Stomach (tissue), 9 donors: ENCODE data around the gene VDAC1. TPM values are rescaled to one million over a fixed set of nuclear protein-coding genes. Genes with fewer than 3 reads are reported as not detected.

Experiments used
- DNase-seq, 2 donors: peaks; one replicate each; pipeline versions ENCODE4 v3.0.0 to v3.0.0-alpha.2; 2013 to 2019
- H3K27ac ChIP-seq, 5 donors: fragments of 200-600 bp in 4 of 5; sonication (generic) in 4 of 5; one replicate each; pipeline ENCODE4 v1.5.1; 2013 to 2019; ENCODE audit warnings: mild to moderate bottlenecking in 1 of 5, moderate library complexity in 1 of 5
- H3K27me3 ChIP-seq, 3 donors: fragments of 200-600 bp; sonication (generic); one replicate each; pipeline ENCODE4 v1.5.1; 2017 to 2019; ENCODE audit warnings: mixed run types in 1 of 3
- H3K36me3 ChIP-seq, 4 donors: fragments of 200-600 bp; sonication (generic); 1 replicate in 3 of 4; 2 replicates in 1 of 4; pipeline ENCODE4 v1.5.1; 2016 to 2019
- H3K4me1 ChIP-seq, 4 donors: fragments of 200-600 bp; sonication (generic); one replicate each; pipeline ENCODE4 v1.5.1; 2016 to 2019
- H3K4me3 ChIP-seq, 4 donors: fragments of 200-600 bp; sonication (generic) in 3 of 4; one replicate each; pipeline ENCODE4 v1.5.1; 2016 to 2019; ENCODE audit warnings: mild to moderate bottlenecking in 1 of 4
- H3K9me3 ChIP-seq, 4 donors: fragments of 200-600 bp; sonication (generic); one replicate each; pipeline ENCODE4 v1.5.1; 2016 to 2019
- CTCF ChIP-seq, 7 experiments: fragments of 450-650 bp in 4 of 7; fragments of 200-600 bp in 3 of 7; sonication (generic) in 3 of 7; IDR thresholded peaks; one replicate each; pipeline ENCODE4 v1.5.1; 2016 to 2019; ENCODE audit warnings: antibody characterized with exemption in 7 of 7, control low read depth in 2 of 7, mild to moderate bottlenecking in 1 of 7
- EP300 ChIP-seq: sonication (generic); formaldehyde crosslinking; IDR thresholded peaks from one replicate; pipeline ENCODE4 v1.6.1; 2017; ENCODE audit warnings: antibody characterized with exemption
- POLR2A ChIP-seq, 4 donors: fragments of 450-650 bp; IDR thresholded peaks; one replicate each; pipeline ENCODE4 v1.6.1; 2016; ENCODE audit warnings: antibody characterized with exemption in 4 of 4, control low read depth in 2 of 4, mild to moderate bottlenecking in 1 of 4, moderate library complexity in 1 of 4
- POLR2AphosphoS5 ChIP-seq, 3 donors: sonication (generic); formaldehyde crosslinking; IDR thresholded peaks; one replicate each; pipeline ENCODE4 v1.6.1; 2016; ENCODE audit warnings: antibody characterized with exemption in 3 of 3
- WGBS, 5 donors: extraction: QIAGEN DNeasy Blood & Tissue Kit in 3 of 5; methylation state at CpG; one replicate each; pipeline versions ENCODE4 v1.1.5 to v1.1.7; 2013 to 2018; 5-methylcytosine and 5-hydroxymethylcytosine counted together
- intact Hi-C: fragments of 100-400 bp; cut with DNase I; formaldehyde crosslinking; loops from one replicate; pipeline ENCODE4 v1.15.1; 2023; ENCODE audit warnings: low total_unique reads
- polyA plus RNA-seq, 3 donors: library from polyadenylated mRNA; stranded (reverse); fragments of 200-250 nt; gene quantifications; one replicate each; pipeline ENCODE4 v1.2.3, GENCODE V29; 2013
- total RNA-seq, 5 donors: library from RNA; depleted of rRNA; stranded (reverse); fragments of >200 nt; gene quantifications; one replicate each; pipeline versions ENCODE4 v1.1.0 to v1.2.3, GENCODE V29; 2014 to 2016
- donor health status: healthy with polysubstance abuse.
- donor health status: Bipolar disorder and iron deficiency.
- donor health status: healthy.

Gene VDAC1
- total and polyA plus RNA-seq, 8 donors = 55.8 to 307 (median 147) TPM

DNA sequence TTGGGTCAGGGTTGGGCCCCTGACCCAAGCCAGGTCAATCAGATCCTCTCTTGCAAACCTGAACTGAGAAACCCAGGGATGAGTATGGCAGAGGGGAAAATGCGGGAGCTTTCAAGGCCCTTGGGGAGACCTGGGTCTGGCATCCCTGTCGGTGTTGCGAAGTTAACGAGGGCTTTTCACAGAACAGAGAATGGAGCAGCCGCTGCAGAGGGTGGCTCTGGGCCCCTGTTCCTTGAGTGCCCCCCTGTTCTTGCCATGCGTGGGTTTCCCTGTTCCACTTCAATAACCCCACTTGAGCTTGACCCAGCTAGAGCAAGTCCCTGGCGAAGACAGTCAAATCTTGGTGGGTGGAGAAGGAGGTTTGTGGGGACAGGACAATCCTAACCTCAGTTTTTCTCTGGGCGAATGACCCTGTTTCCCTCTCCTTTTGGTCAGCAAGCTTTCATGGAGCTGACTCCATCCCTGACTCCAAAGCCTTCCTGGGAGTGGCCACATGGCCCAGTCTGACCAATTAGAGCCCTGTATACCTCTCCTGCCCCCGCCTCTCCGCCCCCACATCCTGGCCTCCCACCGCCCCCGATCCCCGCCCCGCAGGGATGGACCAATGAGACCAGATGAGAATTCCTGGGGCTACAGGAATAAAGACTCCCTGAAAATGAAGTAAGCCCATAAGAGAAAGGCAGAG lies 2.9 kb upstream of the VDAC1 start:
- intact Hi-C loops = no loop called here
- peaks cover 17 to 29% (median 27%) of the 10 kb centered on the region in 4 donors for H3K4me1 ChIP-seq
- no peak overlapping the region for H3K4me3 ChIP-seq
- TF ChIP-seq CTCF (IDR thresholded peaks at IDR 0.05) = no peak
- TF ChIP-seq POLR2A (IDR thresholded peaks at IDR 0.05) = no peak
- TF ChIP-seq POLR2AphosphoS5 (IDR thresholded peaks at IDR 0.05) = no peak
- no peak for TF ChIP-seq EP300
- H3K36me3 ChIP-seq = no peaks in the 10 kb centered on the region
- no peaks in the 10 kb centered on the region for H3K9me3 ChIP-seq
- H3K27me3 ChIP-seq = no peaks in the 10 kb centered on the region
- WGBS, 5 donors = 70 to 84% (median 82%) methylated on average over 7 to 14 of the region's 14 CpGs
- DNase-seq = peak in 1 of 2 donors; percentile 40
- H3K27ac ChIP-seq = no peak overlapping the region

GRCh38 chr5:134006115-134006514 lies 1.3 kb upstream of the VDAC1 start:
- peak overlapping the region; percentile 72 to 88 (median 78) for H3K4me3 ChIP-seq
- DNase-seq = peak in 1 of 2 donors; percentile 28

DNA sequence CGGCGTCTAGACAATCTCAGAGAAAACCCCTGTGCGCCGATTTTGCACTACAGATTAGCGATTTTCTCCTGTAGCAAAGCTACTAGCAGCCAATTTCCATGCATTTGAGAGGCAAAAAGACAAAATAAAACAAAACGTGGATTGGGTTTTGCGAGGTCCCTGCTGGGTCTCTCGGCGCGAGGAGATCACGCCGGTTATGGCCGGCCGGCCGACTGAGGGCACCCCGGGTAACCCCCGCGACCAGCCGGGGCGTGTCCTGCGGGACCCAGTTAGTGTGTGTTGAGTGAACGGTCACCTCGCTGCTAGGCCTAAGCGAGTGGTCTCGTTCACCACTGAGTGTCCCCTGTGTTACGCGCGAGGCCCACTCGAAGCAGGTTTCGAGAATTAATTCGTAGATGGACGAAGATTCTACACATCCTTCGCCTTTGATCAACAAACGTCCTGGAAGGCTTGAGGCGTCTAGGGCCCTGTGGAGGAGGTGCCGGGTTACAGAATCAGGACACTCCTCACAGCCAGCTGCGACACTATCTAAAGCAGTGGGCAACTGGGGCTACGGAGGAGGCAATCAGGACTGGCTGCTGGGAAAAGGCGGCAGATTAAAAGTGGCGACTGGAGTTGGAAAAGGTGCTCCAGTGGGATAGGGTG lies 764 bp upstream of the VDAC1 start:
- Histone ChIP-seq H3K4me1 (peaks cover 39 to 51% (median 49%) of the 10 kb centered on the region in 4 donors), H3K4me3 (peak overlapping the region; percentile 72 to 88 (median 78)), H3K27me3 (no peaks in the 10 kb centered on the region), H3K27ac (peak overlapping the region; percentile 94 to 100 (median 99)), H3K9me3 (no peaks in the 10 kb centered on the region), H3K36me3 (peaks cover 0 to 15% (median 7%) of the 10 kb centered on the region in 4 donors)
- DNase-seq = peak; percentile 50 to 81
- WGBS, 5 donors = 8 to 13% (median 11%) methylated on average over 40 of the region's 40 CpGs
- intact Hi-C loops = no loop called here
- no peak for TF ChIP-seq POLR2A (IDR thresholded peaks at IDR 0.05)
- no peak for TF ChIP-seq EP300
- no peak for TF ChIP-seq CTCF (IDR thresholded peaks at IDR 0.05)
- no peak for TF ChIP-seq POLR2AphosphoS5 (IDR thresholded peaks at IDR 0.05)

More at GRCh38 chr5:134006115-134006514, 1.3 kb upstream of the VDAC1 start:
- Histone ChIP-seq H3K27ac (peak overlapping the region; percentile 94 to 100 (median 99)), H3K36me3 (peaks cover 0 to 11% (median 3%) of the 10 kb centered on the region in 4 donors), H3K27me3 (no peaks in the 10 kb centered on the region), H3K4me1 (peaks cover 33 to 46% (median 43%) of the 10 kb centered on the region in 4 donors), H3K9me3 (no peaks in the 10 kb centered on the region)
- intact Hi-C loops = no loop called here
- 74 to 90% (median 88%) methylated on average over 13 of the region's 13 CpGs for WGBS, 5 donors
- TF ChIP-seq POLR2AphosphoS5 (IDR thresholded peaks at IDR 0.05) (no peak), EP300 (no peak), CTCF (IDR thresholded peaks at IDR 0.05) (no peak), POLR2A (IDR thresholded peaks at IDR 0.05) (no peak)

DNA sequence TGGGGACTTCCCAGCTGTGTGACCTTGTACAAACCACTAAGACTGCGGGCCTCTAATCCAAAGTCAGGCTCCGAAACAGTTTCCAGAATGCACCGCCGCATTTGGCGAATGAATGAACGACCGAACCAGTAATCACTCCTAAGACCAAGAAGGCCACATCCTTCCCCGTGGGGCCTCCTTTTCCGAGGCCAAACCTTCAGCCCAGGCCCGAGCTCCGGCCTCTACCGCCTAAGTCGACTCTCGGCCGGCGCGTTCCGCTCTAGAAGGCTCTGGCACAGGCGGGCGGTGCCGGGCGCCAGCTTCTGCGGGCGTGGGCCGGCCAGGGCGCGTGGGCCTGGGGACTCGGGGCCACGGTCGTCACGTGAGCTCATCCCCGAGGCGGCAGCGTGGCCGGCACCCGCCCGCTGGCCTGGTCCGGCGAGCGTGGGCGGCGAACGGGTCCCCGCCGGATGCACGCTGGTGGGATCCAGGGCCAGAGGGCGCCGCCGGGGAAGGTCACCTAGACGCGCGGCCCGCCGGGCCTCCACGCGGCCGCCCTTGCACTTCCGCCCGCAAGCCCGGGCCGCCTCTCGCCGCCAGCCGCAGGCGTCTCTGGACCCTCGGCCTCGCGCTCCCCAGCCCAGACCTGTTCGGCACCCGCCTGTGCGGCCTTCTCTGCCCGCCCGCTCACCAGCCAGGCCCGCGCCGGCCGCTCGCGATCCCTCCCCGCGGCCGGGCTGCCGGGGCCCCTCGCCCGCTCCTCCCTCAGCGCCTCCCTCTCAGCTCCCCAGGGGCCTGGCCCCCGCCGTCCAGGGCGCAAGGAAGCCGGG lies 754 bp downstream of the VDAC1 start:
- peak; percentile 61 to 81 for DNase-seq

More for the DNA sequence above, 754 bp downstream of the VDAC1 start:
- intact Hi-C loops = no loop called here
- H3K4me3 ChIP-seq = peak overlapping the region; percentile 72 to 88 (median 78)
- no peaks in the 10 kb centered on the region for H3K9me3 ChIP-seq
- peaks cover 0 to 15% (median 7%) of the 10 kb centered on the region in 4 donors for H3K36me3 ChIP-seq
- TF ChIP-seq EP300 = no peak
- peaks cover 54 to 66% (median 64%) of the 10 kb centered on the region in 4 donors for H3K4me1 ChIP-seq
- no peaks in the 10 kb centered on the region for H3K27me3 ChIP-seq
- WGBS, 5 donors = 0% methylated on average over 25 to 90 of the region's 90 CpGs
- H3K27ac ChIP-seq = peak overlapping the region; percentile 94 to 100 (median 99)
